GM19395 (cell line): ENCODE measurements around the gene CALHM4.
A peak's percentile ranks its signal among the peaks of the same experiment; 100 is the strongest.

Experiments used
- ATAC-seq: cut with Tn5 transposase; IDR thresholded peaks from one replicate; pipeline ENCODE4 v1.9.1; 2021; ENCODE audit warnings: mild to moderate bottlenecking, moderate library complexity; ENCODE audit not compliant: unreplicated experiment

The CALHM4 gene, protein sequence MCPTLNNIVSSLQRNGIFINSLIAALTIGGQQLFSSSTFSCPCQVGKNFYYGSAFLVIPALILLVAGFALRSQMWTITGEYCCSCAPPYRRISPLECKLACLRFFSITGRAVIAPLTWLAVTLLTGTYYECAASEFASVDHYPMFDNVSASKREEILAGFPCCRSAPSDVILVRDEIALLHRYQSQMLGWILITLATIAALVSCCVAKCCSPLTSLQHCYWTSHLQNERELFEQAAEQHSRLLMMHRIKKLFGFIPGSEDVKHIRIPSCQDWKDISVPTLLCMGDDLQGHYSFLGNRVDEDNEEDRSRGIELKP

DNA sequence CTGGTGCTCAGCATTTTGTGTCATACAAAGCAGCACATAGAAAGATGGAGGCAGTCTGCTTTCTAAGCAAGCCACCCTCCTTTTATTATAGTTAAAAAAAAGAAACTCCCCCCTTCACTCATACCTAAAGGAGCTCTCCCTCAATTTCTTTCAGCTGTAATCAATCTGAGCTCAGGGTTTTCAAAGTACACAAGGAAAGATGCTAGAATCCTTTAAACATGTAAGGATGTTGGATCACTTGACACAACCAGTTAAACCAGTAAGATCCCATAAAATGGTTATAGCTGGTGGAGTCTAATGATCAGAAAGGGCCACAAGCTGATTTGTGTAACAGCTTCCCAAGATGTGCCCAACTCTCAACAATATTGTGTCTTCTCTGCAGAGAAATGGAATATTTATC is at the start of gene CALHM4:
TSS of gene CALHM4 (plus strand) at position 301 of the 400 bp plus-strand sequence. CDS start at position 344, 43 bp downstream.
- no peak for ATAC-seq

DNA sequence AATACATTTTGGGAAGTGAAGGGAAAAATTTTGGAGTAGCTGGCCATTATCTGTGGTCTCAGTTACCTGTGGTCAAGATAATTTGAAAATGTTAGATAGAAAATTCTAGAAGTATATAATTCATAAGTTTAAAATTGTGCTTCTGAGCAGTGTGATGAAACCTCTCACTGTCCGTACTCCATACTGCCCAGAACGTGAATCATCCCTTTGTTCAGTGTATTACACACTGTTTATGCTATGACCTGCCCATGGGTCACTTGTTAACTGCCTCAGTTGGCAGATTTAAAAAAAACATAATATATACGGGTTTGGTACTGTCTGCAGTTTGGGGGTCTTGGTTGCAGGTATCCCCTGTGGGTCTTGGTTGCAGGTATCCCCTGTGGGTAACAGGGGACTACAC is 46.2 kb upstream of the CALHM4 start:
- ATAC-seq = no peak

DNA sequence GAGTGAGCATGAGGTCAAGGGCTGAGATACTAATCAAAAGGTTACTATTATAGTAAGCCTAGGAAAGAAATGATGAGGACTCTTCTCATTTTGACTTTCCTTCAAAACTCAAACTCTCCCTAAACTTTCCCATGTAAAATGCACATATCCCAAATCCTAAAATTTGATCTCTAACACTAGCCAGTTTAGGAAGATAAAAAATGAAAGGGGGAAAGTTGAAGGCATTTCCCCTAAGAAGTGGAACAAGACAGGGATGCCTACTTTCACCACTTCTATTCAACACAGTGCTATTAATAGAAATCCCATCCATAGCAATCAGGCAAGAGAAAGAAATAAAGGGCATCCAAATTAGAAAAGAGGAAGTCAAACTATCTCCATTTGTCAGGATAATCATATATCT is 45.0 kb upstream of the CALHM4 start:
- no peak for ATAC-seq

DNA sequence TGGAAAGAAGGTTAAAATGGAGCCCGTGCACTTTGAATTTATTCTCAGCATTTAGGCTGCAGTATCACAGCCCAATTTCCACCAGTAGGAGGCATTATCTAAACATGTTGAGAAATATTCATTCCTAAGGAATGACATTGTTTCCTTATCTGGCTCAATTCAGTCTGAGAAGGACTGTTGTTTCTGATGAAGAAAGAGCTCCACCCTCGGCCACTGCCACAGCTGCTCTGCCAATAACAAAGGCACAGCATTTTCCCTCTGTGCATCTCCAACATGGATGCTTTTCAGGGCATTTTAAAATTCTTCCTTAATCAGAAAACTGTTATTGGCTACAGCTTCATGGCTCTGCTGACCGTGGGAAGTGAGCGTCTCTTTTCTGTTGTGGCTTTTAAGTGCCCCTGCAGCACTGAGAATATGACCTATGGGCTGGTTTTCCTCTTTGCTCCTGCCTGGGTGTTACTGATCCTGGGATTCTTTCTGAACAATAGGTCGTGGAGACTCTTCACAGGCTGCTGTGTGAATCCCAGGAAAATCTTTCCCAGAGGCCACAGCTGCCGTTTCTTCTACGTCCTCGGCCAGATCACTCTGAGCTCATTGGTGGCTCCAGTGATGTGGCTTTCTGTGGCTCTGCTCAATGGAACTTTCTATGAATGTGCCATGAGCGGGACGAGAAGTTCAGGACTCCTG is 42.0 kb upstream of the CALHM4 start, which contains the start of gene CALHM5:
TSS of gene CALHM5 (plus strand) at position 216 of the 687 bp plus-strand sequence. CDS start at position 274, 58 bp downstream.
- no peak for ATAC-seq

DNA sequence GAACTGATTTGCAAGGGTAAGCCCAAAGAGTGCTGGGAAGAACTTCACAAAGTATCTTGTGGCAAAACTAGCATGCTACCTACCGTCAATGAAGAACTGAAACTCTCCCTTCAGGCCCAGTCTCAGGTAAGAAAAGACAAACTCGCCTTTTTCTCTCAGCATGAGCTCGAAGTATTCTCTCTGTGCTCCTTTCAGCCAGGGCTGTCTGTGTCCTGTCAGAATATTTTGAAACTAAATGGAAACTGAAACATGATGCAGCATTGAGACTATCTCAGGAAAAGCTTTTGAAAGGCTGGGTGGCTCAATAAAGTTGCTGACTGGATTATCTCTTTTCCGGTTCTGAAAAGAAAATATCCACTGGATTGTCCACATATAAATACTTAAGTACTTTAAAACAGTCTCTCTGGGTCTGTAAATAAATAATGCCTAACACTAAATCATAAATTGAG is 41.4 kb upstream of the CALHM4 start:
- ATAC-seq = peak; percentile 95

DNA sequence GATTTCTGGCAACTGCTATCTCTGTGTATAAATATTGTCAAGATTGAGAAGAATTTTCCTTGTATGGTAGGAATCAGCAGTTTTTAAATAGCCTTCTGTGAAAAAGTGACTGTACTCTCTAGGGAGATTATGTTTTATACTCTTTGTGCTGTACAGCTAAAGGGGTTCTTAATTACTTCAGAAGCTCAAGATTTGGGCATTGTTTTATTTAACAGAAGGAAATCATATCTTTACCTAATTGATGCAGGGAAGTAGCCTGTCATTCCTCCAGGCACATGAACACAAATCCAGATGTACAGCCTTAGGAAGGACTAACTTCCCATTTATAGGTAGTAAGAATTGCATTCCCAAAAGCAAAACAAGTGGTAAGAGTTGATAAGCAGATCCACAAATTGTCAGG is 40.8 kb upstream of the CALHM4 start:
- ATAC-seq = no peak

DNA sequence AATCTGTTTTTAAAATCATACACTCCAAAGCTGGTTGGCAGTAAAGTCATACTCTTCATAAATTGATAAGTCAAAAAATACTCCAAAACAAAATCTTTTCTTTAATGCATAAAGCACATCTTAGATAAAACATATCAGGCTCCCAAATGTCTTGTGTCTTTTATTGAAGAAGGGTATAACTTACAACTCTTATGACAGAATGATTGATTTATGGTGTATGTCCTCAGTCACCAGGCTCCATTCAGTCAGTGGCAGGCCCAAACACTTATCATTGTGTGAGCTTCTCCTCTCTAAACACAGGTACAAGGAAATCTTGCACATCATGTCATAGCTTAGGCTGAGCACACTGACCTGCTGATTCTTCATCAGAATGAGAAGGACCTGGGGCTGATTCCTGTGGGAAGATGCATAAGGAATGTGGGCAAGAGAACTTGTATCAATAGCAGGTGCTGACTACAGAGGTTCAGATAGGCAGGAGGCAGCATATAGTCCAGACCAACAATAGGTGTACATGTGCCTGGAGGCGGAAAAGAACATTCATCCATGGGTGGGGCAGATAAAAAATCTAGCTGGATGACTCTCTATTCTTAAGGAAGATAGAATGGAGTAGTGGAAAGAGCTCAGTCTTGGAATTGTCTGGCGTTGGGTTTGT is 40.2 kb upstream of the CALHM4 start:
- ATAC-seq = no peak

DNA sequence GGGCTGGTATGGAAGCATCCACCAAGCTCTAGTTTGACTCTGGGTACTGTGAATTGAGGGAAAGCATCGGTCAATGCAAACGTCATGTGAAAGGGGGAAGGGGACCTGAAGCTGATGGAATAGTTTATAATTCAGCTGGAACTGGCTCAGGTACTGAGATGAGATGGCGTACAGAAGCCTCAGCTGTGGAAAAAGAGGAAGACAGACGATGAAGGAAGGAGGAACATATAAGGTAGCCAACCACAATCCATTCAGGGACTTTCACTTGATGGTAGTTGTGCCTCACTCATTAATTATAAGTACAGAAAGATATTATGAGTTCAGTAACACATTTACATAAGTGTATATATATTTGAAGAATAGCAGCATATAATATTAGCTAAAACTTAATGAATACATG is 39.4 kb upstream of the CALHM4 start:
- no peak for ATAC-seq

DNA sequence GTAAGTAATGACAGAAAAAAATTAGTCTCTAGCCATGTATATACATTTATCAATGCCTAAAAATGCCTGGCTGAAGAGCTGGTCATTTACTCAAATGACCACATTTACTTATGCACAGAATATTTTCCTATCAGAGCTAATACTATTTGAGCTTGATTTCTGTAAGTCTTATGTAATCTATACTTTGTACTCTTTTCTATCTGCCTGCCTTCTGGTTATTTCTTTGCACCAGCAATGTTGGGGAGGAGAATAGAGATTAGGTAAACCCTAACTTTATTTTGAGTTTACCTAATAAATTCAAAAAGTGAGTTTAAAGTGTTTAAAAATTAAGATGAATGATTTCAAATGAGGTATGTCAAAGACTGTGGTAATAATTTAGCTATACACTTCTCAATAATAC is 38.4 kb upstream of the CALHM4 start:
- ATAC-seq = no peak

DNA sequence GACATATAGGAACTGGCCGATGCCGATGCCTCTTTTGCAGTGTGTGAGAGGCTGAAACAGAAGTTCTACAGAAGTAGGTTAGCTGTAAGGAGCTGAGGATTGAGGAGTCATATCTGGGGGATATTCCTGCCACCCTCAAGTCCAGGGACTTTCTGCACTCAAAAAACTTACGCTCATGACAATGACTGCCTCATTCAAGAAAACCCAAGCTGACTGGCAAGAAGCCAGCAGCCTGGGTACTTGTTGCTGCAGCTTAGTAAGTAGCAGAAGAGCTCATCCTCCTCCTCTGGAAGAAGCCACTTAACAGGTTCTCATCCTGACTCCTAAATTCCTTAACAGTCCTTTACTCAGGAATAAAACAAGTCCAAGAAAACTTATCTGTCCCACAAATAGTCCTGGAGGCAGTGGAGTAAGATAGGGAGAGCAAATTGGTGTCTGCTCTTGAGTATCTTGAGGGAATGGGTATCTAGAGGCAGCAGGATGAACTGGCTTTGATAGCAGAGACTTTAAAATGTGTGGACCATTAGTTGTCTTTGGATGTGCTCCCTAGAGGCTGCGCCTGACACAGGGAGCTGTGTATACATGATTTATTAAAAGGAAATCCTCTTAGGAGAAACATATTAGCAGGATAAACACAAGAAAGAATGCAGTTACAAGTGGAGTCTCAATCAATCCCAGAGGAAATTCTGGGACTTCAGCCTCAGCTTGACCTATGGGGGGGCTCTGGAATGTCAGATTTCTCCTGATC is 34.8 kb upstream of the CALHM4 start:
- no peak for ATAC-seq

DNA sequence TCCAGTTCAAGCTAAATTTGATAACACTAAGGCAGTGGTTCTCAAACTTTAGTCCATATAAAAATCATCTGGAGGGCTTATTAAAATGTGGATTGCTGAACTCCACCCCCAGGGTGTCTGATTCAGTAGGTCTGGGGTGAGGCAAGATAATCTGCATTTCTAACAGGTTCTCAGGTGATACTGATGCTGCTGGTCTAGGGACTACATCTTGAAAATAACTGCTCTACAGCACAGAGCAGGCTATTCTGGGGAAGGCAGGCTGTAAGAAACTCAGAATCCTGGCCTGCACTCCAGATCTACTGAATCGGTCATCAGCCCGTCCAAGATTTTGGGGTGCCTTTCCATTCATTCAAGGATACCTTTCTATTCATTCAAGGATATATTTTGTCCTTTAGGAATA is 30.7 kb upstream of the CALHM4 start:
- no peak for ATAC-seq

DNA sequence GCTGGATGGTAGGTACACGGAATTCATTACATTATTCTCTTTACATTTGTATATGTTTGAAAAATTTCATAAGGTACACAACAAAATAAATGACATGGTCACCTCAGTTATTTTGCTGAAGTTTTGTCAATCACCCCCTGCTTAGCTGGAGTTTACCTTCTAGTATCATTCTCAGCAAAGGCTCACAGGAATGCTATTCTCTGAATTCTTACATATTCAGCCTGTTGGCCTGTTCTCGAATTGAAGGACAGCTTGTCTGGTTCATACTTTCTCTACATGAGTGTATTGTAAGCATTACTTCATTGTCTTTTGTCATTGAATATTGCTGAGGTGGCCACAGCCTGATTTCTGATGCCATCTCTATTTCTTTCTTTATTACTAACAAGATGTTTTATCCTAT is 29.3 kb upstream of the CALHM4 start:
- ATAC-seq = no peak

DNA sequence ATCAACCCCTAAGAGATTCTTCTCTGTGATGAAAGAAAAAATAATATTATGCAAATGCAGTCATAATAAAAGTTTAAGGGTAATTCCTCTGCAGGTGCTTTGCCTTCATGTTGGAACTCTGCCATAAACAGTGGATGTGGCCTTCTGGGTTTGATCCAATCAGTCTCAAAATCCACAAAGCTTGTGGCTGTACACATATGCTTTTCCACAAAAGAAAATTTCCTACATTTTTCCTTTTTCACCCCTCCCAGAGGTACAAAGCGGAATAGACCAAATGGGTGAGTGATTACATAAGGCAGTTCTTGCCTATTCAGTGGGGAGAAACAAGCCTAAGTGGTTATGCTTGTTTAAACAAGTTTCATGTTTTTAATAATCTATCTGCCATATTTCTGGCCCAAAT is 25.4 kb upstream of the CALHM4 start:
- ATAC-seq = no peak

DNA sequence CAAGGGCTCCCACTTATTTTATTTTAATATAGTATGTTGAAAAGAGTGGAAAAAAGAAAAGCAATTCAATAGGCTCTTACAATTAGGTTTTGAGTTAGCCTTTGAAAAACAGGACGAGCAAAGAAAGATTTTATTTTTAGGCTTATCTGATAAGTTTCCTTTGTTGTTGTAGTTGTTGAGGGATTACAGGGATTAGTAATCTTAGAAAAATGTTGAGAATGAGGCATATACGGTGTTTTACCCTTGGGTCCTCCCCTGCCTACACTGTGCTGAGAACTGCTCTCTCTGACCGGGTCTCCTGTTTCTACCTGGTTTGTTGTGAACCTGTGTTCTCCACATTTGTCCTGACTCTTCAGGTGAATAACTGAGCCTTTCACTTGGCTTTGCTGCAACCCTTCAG is 24.8 kb upstream of the CALHM4 start:
- ATAC-seq = no peak

DNA sequence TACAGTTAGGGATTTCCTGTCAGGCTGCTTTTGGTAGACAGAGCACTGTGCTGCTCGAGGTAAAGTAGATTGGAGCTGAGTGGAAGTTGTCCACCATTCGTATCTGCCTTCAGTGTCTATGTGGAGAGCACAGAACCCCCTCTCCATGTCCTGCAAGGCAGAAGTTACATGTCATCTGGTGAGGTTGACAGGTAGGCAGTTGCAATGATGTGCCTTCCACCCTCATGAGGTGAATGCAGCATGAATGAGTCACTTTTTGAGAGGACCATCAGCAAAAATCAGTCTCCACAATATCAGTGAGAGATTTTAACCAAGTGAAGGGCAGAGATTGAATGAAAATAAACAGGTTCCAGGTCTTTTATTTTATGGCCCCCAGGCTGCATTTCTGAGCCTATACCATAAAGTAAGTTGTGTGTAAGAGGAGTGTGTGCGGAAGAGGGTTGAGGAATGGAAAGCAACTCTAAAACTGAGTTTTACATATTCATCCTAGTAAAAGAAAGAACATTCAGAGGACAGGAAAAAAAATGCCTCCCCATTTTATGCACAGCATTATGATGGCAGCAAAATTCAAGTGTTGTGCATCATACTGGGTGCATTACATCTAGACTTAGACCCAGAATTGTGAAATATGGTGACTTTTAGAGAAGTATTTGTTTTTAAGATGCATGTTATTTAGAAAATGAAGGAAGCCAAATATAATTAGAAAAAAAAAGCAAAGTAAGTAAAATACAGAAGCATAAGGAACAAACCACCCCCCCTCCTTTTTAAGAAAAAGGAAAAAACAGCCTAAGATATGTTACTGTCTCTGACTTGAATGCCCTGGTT is 23.9 kb upstream of the CALHM4 start:
- no peak for ATAC-seq

DNA sequence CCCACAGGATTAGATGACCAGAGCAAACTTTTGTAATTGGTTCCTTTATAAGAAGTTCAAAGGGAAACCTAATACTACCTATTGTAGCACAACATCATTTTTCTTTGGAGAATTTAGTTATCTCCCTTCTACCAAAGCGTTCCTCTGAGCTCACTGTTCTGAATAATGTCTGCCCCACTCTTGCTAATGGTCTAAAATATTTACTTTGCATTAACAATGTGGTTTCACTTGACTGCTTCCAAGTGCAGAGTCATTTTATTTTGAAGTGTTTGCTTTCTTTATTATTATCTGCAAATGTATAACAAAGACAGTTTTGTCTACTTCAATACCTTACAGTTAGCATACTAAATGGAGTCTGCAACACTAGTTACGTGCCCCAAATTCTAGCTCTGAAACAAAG is 23.1 kb upstream of the CALHM4 start:
- no peak for ATAC-seq

DNA sequence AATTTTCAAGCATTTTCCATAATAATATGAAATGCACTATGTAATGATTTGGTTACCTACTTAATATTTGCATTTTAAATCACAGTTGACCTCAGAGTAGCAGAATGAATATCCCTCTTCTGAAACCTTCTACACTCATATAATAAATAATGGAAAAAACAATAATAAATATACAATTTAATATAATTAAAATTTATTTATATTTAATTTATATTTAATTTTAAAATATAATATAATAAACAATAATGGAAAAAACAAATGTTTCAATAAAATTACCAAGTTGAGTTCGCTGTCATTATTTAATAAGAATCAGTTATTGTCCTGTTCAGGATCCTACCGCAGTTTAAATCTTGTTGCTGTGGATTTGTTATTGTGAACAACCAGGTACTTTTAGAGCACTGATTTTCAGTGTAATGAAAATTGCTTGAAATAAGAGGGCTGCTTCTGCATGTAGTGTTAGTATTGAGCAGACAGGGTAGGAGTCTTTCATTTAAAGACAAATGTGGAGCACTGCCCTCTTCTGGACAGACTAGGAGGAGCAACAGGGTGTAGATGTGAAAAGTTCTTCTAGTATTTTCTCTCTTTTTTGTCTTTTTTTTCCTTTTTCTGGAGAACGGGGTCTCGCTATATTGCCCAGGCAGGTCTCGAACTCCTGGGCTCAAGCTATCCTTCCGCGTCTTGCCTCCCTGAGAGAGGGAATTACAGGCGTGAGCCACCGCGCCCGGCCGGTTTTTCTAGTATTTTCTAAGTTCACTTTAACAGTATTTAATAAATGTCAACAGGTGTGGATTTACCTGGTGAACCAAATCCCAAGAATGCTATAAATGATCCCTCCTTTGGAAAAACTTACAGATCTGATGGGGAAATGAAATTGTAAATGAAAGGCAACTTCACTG is 21.6 kb upstream of the CALHM4 start:
- peak; percentile 77 for ATAC-seq

DNA sequence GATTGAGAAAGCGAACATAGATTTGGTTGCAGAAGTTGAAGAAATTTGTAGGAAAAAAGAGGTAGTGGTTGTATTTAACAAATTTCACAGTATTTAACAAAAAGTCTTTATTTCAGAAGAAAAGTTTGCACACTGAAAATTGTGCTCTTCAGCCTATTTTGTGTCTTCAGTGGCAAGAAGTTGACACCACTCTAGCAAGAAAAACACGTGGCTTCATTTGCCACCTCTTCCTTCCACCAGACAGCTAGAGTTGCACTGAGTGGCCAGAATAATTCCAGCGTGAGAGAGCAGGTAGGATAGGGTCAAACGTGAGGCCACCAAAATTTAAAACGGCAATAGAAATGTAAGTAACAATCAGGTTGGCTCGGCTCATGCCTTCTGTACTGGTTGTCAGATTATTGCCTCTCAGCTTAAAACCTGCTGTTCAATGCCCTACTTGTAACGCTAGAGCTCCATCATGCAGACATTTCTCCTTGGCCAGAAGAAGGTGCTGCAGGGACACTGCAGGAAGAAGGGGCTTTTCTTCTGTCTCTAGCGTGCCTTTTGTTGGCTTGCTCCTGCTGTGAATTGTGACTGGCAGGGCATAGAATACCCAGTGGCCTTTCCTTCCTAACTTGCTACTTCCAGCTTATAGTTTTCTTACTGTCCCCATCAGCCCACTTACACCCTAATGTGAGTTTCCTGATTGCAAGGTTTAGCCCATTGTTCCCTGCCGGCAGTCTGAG is 20.2 kb upstream of the CALHM4 start:
- no peak for ATAC-seq

DNA sequence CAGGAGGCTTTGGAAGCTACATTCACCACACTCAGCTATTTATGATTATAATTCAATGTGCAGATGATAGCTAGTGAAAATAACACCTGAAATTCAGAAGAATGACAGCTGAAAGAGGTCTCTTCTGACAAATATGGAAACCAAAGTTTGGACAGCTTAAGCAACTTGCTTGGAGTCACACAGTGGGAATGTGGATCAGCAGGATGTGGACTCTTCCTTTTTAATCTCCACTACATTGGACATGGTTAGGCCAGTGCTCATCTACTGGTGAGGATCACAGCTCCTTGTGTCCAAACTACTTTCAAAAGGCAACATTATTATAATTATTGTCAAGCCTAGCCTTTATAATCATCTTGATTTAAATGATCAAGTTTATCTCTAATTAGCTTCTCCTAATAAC is 18.4 kb upstream of the CALHM4 start:
- ATAC-seq = no peak
